A549 (cell line): ENCODE measurements around the gene CPOX.

Experiments used
- EP300 ChIP-seq, 2 experiments: fragments of >200 bp; sonication (Bioruptor Twin); formaldehyde crosslinking; IDR thresholded peaks; 2 replicates in 1 of 2; 3 replicates in 1 of 2; pipeline ENCODE4 v1.6.1; 2016 to 2017
- HOXA7 ChIP-seq: fragments of 250-450 bp; sonication (Bioruptor Pico); IDR thresholded peaks from 2 replicates; pipeline ENCODE4 v1.5.0; 2020; ENCODE audit warnings: mild to moderate bottlenecking, moderate library complexity
- POLR2A ChIP-seq: IDR thresholded peaks from 2 replicates; pipeline ENCODE4 v1.6.1; 2012; ENCODE audit warnings: mild to moderate bottlenecking, low read length
- RAD21 ChIP-seq, 2 experiments: fragments of >200 bp in 1 of 2; sonication (Bioruptor Twin) in 1 of 2; formaldehyde crosslinking in 1 of 2; IDR thresholded peaks in 1 of 2; conservative IDR thresholded peaks in 1 of 2; 2 replicates in 1 of 2; 3 replicates in 1 of 2; pipeline ENCODE4 v1.6.1; 2012 to 2018; ENCODE audit warnings: inconsistent platforms in 1 of 2
- RCOR1 ChIP-seq: fragments of 150-350 bp; IDR thresholded peaks from 2 replicates; pipeline ENCODE4 v1.6.1; 2014; ENCODE audit warnings: antibody characterized with exemption, low read length, low read depth
- USF2 ChIP-seq: fragments of 450-650 bp; IDR thresholded peaks from 2 replicates; pipeline ENCODE4 v1.6.1; 2014; ENCODE audit warnings: antibody characterized with exemption
- TF ChIP-seq, protein P1 (sequence below): fragments of >200 bp; sonication (Bioruptor Twin); formaldehyde crosslinking; IDR thresholded peaks from 3 replicates; pipeline ENCODE4 v1.5.1; 2016
- TF ChIP-seq, protein P2 (sequence below): fragments of 200-600 bp; sonication (generic); IDR thresholded peaks from 2 replicates; pipeline ENCODE4 v1.6.1; 2016; ENCODE audit warnings: antibody characterized with exemption, mild to moderate bottlenecking, moderate library complexity

DNA sequence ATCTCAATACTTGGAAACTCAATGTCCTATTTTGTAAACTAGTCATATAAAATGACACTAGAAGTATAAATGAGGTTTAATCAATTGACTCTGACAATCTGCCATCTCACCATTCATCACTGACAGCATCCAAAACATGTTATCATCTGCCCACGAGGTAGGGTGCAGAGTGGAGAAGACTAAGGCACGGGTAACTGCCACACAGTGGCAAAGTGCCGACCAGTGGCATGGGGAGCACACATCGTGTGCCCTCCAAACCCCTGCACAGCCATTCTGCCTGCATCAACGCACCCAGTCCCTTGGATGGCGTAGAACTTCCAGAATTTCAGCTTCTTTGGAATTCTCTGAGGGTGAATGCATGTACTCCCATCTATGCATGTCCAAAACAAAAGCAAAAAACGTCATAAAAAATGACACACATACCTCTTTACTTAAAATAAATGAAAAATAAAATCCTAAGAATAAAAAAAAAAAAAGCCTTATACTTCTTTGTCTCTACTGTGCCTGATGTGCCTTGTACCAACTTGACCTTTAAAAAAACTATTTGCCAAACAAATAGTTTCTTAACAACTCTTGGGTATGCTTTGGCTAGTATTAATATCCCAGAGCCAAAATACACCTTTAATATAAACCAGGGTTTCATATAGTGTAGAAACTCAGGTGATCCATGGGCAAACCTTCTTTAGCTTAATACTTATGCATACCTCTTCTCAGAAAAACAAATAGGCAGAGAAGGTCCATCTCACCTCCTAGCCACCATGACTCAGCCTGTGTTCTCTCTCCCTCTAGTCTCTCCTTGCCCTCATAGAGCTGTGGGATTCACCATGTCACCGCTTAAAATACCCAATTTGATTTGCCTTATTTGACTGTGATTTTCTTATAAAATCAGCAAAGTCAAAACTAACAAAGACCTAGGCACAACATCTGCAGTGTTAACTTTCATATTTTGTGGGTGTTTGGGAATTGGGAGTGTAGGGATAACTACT is 12.7 kb downstream of the CPOX start:
- TF ChIP-seq, protein P1, sequence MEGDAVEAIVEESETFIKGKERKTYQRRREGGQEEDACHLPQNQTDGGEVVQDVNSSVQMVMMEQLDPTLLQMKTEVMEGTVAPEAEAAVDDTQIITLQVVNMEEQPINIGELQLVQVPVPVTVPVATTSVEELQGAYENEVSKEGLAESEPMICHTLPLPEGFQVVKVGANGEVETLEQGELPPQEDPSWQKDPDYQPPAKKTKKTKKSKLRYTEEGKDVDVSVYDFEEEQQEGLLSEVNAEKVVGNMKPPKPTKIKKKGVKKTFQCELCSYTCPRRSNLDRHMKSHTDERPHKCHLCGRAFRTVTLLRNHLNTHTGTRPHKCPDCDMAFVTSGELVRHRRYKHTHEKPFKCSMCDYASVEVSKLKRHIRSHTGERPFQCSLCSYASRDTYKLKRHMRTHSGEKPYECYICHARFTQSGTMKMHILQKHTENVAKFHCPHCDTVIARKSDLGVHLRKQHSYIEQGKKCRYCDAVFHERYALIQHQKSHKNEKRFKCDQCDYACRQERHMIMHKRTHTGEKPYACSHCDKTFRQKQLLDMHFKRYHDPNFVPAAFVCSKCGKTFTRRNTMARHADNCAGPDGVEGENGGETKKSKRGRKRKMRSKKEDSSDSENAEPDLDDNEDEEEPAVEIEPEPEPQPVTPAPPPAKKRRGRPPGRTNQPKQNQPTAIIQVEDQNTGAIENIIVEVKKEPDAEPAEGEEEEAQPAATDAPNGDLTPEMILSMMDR = no peak
- TF ChIP-seq HOXA7 (no peak), RAD21 (conservative IDR thresholded peaks at IDR 0.05 in 1 of 2, IDR thresholded peaks at IDR 0.05 in 1 of 2) (no peak), USF2 (no peak), EP300 (IDR thresholded peaks at IDR 0.05) (no peak), RCOR1 (no peak), POLR2A (no peak)
- TF ChIP-seq, protein P2, sequence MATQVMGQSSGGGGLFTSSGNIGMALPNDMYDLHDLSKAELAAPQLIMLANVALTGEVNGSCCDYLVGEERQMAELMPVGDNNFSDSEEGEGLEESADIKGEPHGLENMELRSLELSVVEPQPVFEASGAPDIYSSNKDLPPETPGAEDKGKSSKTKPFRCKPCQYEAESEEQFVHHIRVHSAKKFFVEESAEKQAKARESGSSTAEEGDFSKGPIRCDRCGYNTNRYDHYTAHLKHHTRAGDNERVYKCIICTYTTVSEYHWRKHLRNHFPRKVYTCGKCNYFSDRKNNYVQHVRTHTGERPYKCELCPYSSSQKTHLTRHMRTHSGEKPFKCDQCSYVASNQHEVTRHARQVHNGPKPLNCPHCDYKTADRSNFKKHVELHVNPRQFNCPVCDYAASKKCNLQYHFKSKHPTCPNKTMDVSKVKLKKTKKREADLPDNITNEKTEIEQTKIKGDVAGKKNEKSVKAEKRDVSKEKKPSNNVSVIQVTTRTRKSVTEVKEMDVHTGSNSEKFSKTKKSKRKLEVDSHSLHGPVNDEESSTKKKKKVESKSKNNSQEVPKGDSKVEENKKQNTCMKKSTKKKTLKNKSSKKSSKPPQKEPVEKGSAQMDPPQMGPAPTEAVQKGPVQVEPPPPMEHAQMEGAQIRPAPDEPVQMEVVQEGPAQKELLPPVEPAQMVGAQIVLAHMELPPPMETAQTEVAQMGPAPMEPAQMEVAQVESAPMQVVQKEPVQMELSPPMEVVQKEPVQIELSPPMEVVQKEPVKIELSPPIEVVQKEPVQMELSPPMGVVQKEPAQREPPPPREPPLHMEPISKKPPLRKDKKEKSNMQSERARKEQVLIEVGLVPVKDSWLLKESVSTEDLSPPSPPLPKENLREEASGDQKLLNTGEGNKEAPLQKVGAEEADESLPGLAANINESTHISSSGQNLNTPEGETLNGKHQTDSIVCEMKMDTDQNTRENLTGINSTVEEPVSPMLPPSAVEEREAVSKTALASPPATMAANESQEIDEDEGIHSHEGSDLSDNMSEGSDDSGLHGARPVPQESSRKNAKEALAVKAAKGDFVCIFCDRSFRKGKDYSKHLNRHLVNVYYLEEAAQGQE = no peak
